ENCODE data around the gene MEF2D.

The MEF2D gene

DNA sequence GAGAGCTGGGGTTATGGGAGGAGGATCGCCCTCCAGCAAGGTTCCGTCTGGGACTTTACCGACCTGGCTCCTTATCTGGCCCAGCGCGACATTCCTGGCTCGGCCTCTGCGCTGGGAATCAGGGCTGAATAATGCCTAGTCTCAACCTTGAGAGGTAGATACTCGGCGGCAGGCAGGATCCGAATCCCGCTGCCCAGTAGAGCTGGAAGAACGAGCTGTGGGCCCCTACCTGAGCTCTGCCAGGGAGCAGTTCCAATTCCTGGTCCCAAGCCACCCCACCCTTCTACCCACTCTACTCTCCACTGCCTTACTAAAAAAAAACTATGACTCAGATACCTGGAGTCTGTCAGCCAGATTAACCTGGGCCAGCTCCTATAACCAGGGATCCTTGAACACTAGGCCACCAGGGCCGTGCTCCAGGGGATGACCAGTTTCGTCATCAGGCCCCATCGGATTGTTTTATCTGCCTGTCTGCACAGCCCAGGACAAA, 77.9 kb downstream of the MEF2D start:
- Histone ChIP-seq H3K36me3 (ENCODE audit: insufficient read depth, insufficient read length, low read length) (peaks cover 2% of the 10 kb centered on the region), H3K4me3 (ENCODE audit: insufficient read length, low read depth) (no peak overlapping the region), H3K27me3 (ENCODE audit: insufficient read depth, insufficient read length) (peaks cover 87% of the 10 kb centered on the region), H3K9me3 (ENCODE audit: insufficient read depth, low read length) (no peaks in the 10 kb centered on the region), H3K4me1 (ENCODE audit: insufficient read depth, insufficient read length) (peaks cover 17% of the 10 kb centered on the region), H3K9ac (ENCODE audit: insufficient read length, low read depth) (no peak overlapping the region)
- DNase-seq (ENCODE audit: low read depth, low spot score) = no peak
- no peak for TF ChIP-seq YY1 (IDR thresholded peaks at IDR 0.05; ENCODE audit: insufficient read depth, insufficient read length)
- TF ChIP-seq SUZ12 (IDR thresholded peaks at IDR 0.05; ENCODE audit: extremely low read depth, insufficient read depth, insufficient read length) = no peak
- TF ChIP-seq ZNF274 (IDR thresholded peaks at IDR 0.05; ENCODE audit: low read depth, low read length) = no peak

GRCh38 chr1:156421939-156422601, 78.5 kb downstream of the MEF2D start:
- H3K4me1 ChIP-seq (ENCODE audit: insufficient read depth, insufficient read length) = peaks cover 17% of the 10 kb centered on the region
- no peaks in the 10 kb centered on the region for H3K9me3 ChIP-seq (ENCODE audit: insufficient read depth, low read length)
- TF ChIP-seq YY1 (IDR thresholded peaks at IDR 0.05; ENCODE audit: insufficient read depth, insufficient read length) (no peak), ZNF274 (IDR thresholded peaks at IDR 0.05; ENCODE audit: low read depth, low read length) (no peak), SUZ12 (IDR thresholded peaks at IDR 0.05; ENCODE audit: extremely low read depth, insufficient read depth, insufficient read length) (no peak)
- H3K36me3 ChIP-seq (ENCODE audit: insufficient read depth, insufficient read length, low read length) = peaks cover 6% of the 10 kb centered on the region
- peak overlapping the region; percentile 20 for H3K4me3 ChIP-seq (ENCODE audit: insufficient read length, low read depth)
- peaks cover 84% of the 10 kb centered on the region for H3K27me3 ChIP-seq (ENCODE audit: insufficient read depth, insufficient read length)
- no peak for DNase-seq (ENCODE audit: low read depth, low spot score)
- peak overlapping the region; percentile 53 for H3K9ac ChIP-seq (ENCODE audit: insufficient read length, low read depth)

GRCh38 chr1:156421062-156421938, 79.3 kb downstream of the MEF2D start:
- TF ChIP-seq ZNF274 (IDR thresholded peaks at IDR 0.05; ENCODE audit: low read depth, low read length) (no peak), YY1 (IDR thresholded peaks at IDR 0.05; ENCODE audit: insufficient read depth, insufficient read length) (no peak), SUZ12 (IDR thresholded peaks at IDR 0.05; ENCODE audit: extremely low read depth, insufficient read depth, insufficient read length) (no peak)
- Histone ChIP-seq H3K4me3 (ENCODE audit: insufficient read length, low read depth) (peak overlapping the region; percentile 58), H3K9me3 (ENCODE audit: insufficient read depth, low read length) (no peaks in the 10 kb centered on the region), H3K9ac (ENCODE audit: insufficient read length, low read depth) (peak overlapping the region; percentile 78), H3K36me3 (ENCODE audit: insufficient read depth, insufficient read length, low read length) (peaks cover 6% of the 10 kb centered on the region), H3K4me1 (ENCODE audit: insufficient read depth, insufficient read length) (peaks cover 17% of the 10 kb centered on the region), H3K27me3 (ENCODE audit: insufficient read depth, insufficient read length) (peaks cover 76% of the 10 kb centered on the region)
- peak; percentile 90 for DNase-seq (ENCODE audit: low read depth, low spot score)

- H3K9ac ChIP-seq (ENCODE audit: insufficient read length, low read depth) = peak overlapping the region; percentile 78
- DNase-seq (ENCODE audit: low read depth, low spot score) = no peak
- H3K4me3 ChIP-seq (ENCODE audit: insufficient read length, low read depth) = peak overlapping the region; percentile 58
- no peak for TF ChIP-seq ZNF274 (IDR thresholded peaks at IDR 0.05; ENCODE audit: low read depth, low read length)
- TF ChIP-seq SUZ12 (IDR thresholded peaks at IDR 0.05; ENCODE audit: extremely low read depth, insufficient read depth, insufficient read length) = peak; percentile 77
- no peak for TF ChIP-seq YY1 (IDR thresholded peaks at IDR 0.05; ENCODE audit: insufficient read depth, insufficient read length)
- peaks cover 6% of the 10 kb centered on the region for H3K36me3 ChIP-seq (ENCODE audit: insufficient read depth, insufficient read length, low read length)
- H3K27me3 ChIP-seq (ENCODE audit: insufficient read depth, insufficient read length) = peaks cover 68% of the 10 kb centered on the region
- no peaks in the 10 kb centered on the region for H3K9me3 ChIP-seq (ENCODE audit: insufficient read depth, low read length)
- H3K4me1 ChIP-seq (ENCODE audit: insufficient read depth, insufficient read length) = peaks cover 17% of the 10 kb centered on the region
Measured at GRCh38 chr1:156420205-156421061, 80.1 kb downstream of the MEF2D start.

GRCh38 chr1:156419854-156420204, 80.7 kb downstream of the MEF2D start:
- TF ChIP-seq YY1 (IDR thresholded peaks at IDR 0.05; ENCODE audit: insufficient read depth, insufficient read length) (no peak), SUZ12 (IDR thresholded peaks at IDR 0.05; ENCODE audit: extremely low read depth, insufficient read depth, insufficient read length) (no peak), ZNF274 (IDR thresholded peaks at IDR 0.05; ENCODE audit: low read depth, low read length) (no peak)
- DNase-seq (ENCODE audit: low read depth, low spot score) = no peak
- peaks cover 17% of the 10 kb centered on the region for H3K4me1 ChIP-seq (ENCODE audit: insufficient read depth, insufficient read length)
- H3K9me3 ChIP-seq (ENCODE audit: insufficient read depth, low read length) = no peaks in the 10 kb centered on the region
- H3K4me3 ChIP-seq (ENCODE audit: insufficient read length, low read depth) = peak overlapping the region; percentile 58
- H3K27me3 ChIP-seq (ENCODE audit: insufficient read depth, insufficient read length) = peaks cover 62% of the 10 kb centered on the region
- peak overlapping the region; percentile 78 for H3K9ac ChIP-seq (ENCODE audit: insufficient read length, low read depth)
- peaks cover 10% of the 10 kb centered on the region for H3K36me3 ChIP-seq (ENCODE audit: insufficient read depth, insufficient read length, low read length)

DNA sequence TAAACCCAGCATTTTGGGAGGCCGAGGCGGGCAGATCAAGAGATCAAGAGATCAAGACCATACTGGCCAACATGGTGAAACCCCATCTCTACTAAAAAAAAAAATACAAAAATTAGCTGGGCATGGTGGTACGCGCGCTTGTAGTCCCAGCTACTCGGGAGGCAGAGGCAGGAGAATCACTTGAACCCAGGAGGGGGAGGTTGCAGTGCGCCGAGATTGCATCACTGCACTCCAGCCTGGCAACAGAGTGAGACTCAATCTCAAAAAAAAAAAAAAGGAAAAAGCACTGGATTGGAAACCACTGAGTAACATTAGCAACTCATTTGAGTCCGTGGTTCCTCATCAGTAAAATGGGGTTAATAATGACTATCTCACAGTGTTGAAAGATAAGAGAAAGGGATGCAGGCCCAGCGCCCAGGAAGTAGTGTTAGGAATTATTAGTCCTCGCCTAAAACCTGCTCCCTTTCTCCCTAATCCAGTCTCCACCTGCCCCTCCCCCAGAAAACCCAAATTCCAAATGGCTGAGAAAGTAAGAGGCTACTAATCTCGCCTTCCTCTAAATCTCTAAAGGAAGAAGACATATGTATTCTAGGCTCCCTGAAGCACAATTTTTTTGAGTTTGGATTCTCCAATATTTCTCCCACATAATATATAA, 82.0 kb downstream of the MEF2D start:
- H3K9me3 ChIP-seq (ENCODE audit: insufficient read depth, low read length) = no peaks in the 10 kb centered on the region
- H3K27me3 ChIP-seq (ENCODE audit: insufficient read depth, insufficient read length) = peaks cover 49% of the 10 kb centered on the region
- peaks cover 17% of the 10 kb centered on the region for H3K36me3 ChIP-seq (ENCODE audit: insufficient read depth, insufficient read length, low read length)
- H3K4me1 ChIP-seq (ENCODE audit: insufficient read depth, insufficient read length) = peaks cover 17% of the 10 kb centered on the region
- H3K4me3 ChIP-seq (ENCODE audit: insufficient read length, low read depth) = no peak overlapping the region
- no peak for TF ChIP-seq YY1 (IDR thresholded peaks at IDR 0.05; ENCODE audit: insufficient read depth, insufficient read length)
- no peak for TF ChIP-seq ZNF274 (IDR thresholded peaks at IDR 0.05; ENCODE audit: low read depth, low read length)
- no peak for TF ChIP-seq SUZ12 (IDR thresholded peaks at IDR 0.05; ENCODE audit: extremely low read depth, insufficient read depth, insufficient read length)
- H3K9ac ChIP-seq (ENCODE audit: insufficient read length, low read depth) = no peak overlapping the region
- no peak for DNase-seq (ENCODE audit: low read depth, low spot score)

Measured in NT2/D1 (cell line).